ENCODE data around the gene MRPS18A. TPM values are rescaled to one million over a fixed set of nuclear protein-coding genes. Genes with fewer than 3 reads are reported as not detected.

Gene MRPS18A
- total and polyA plus RNA-seq, 2 of the 13 experiments (the other 11 are each of a cell fraction or from before 2014, with no cell fraction given): 87.8 to 89.1 TPM

GRCh38 chr6:43699564-43700186 is 12.1 kb upstream of the MRPS18A start (continued):
- TF ChIP-seq FOXP4 (CRISPR knock-in tag; IDR thresholded peaks at IDR 0.05) (peak; percentile 81), ATF1 (CRISPR knock-in tag; IDR thresholded peaks at IDR 0.05) (no peak), ZFYVE20 (CRISPR knock-in tag; IDR thresholded peaks at IDR 0.05; ENCODE audit: borderline replicate concordance, low read depth) (no peak), GLI4 (CRISPR knock-in tag; IDR thresholded peaks at IDR 0.05; ENCODE audit: borderline replicate concordance) (no peak), HNF4A (CRISPR knock-in tag; IDR thresholded peaks at IDR 0.05) (no peak), HINFP (CRISPR knock-in tag; IDR thresholded peaks at IDR 0.05; ENCODE audit: low read depth) (no peak), HOXA5 (CRISPR knock-in tag; IDR thresholded peaks at IDR 0.05) (no peak), HDAC2 (CRISPR knock-in tag; IDR thresholded peaks at IDR 0.05) (no peak), ZFX (CRISPR knock-in tag; IDR thresholded peaks at IDR 0.05; ENCODE audit: low read depth) (no peak; the same call in 1 of the 2 replicates), ZNF253 (CRISPR knock-in tag; IDR thresholded peaks at IDR 0.05; ENCODE audit: borderline replicate concordance) (no peak), ZNF414 (CRISPR knock-in tag; IDR thresholded peaks at IDR 0.05) (0 out of 2 replicates have a peak, but pooled peaks have one; percentile 33), TAF1 (CRISPR knock-in tag; IDR thresholded peaks at IDR 0.05) (no peak), NONO (IDR thresholded peaks at IDR 0.05) (no peak), NONO (CRISPR knock-in tag; conservative IDR thresholded peaks at IDR 0.05) (no peak), ZMAT5 (CRISPR knock-in tag; IDR thresholded peaks at IDR 0.05; ENCODE audit: borderline replicate concordance, low read depth) (no peak), ZNF615 (CRISPR knock-in tag; IDR thresholded peaks at IDR 0.05; ENCODE audit: borderline replicate concordance) (no peak), RBM22 (optimal IDR thresholded peaks at IDR 0.05; ENCODE audit: low read length) (no peak), SNAPC5 (CRISPR knock-in tag; IDR thresholded peaks at IDR 0.05; ENCODE audit: borderline replicate concordance) (no peak), NR2C2 (CRISPR knock-in tag; IDR thresholded peaks at IDR 0.05; ENCODE audit: borderline replicate concordance) (no peak), ZNF83 (CRISPR knock-in tag; IDR thresholded peaks at IDR 0.05; ENCODE audit: borderline replicate concordance) (no peak), ZNF558 (CRISPR knock-in tag; IDR thresholded peaks at IDR 0.05; ENCODE audit: borderline replicate concordance) (no peak), ZNF619 (CRISPR knock-in tag; IDR thresholded peaks at IDR 0.05) (no peak), ZNF775 (CRISPR knock-in tag; IDR thresholded peaks at IDR 0.05; ENCODE audit: borderline replicate concordance) (no peak), ATF5 (CRISPR knock-in tag; IDR thresholded peaks at IDR 0.05; ENCODE audit: low read depth) (no peak), TEAD2 (CRISPR knock-in tag; IDR thresholded peaks at IDR 0.05) (no peak), ZNF329 (CRISPR knock-in tag; IDR thresholded peaks at IDR 0.05; ENCODE audit: low read depth) (no peak)

Measured in HepG2 (cell line).